Pancreas (tissue), 10 donors: ENCODE results near the gene TLE5. TPM values are rescaled to one million over a fixed set of nuclear protein-coding genes. Genes with fewer than 3 reads are reported as not detected.
A peak's percentile ranks its signal among the peaks of the same experiment; 100 is the strongest.

Source experiments
- ATAC-seq, 4 donors: fragments of 200-7000 bp; cut with Tn5 transposase; one replicate each; pipeline versions ENCODE4 v1.8.0 to v1.9.1; 2020; ENCODE audit warnings: mild to moderate bottlenecking in 4 of 4, moderate library complexity in 4 of 4
- DNase-seq, 6 donors: peaks; one replicate each; pipeline ENCODE4 v3.0.0-alpha.2; 2020
- FAIRE-seq: peaks from 2 replicates; lab custom pipeline; 2012; peaks lifted over from hg19 to GRCh38; lab: Jason Lieb, UNC
- H3K27ac ChIP-seq, 4 donors: fragments of 200-600 bp; sonication (generic); 1 replicate in 3 of 4; 2 replicates in 1 of 4; pipeline versions ENCODE4 v1.5.0 to v1.8.0; 2020
- H3K27me3 ChIP-seq, 4 donors: fragments of 200-600 bp; one replicate each; pipeline ENCODE4 v1.8.0; 2021
- H3K36me3 ChIP-seq, 3 donors: fragments of 200-600 bp; sonication (generic) in 1 of 3; one replicate each; pipeline versions ENCODE4 v1.5.0 to v1.8.0; 2020 to 2021
- H3K4me1 ChIP-seq, 3 donors: fragments of 200-600 bp; one replicate each; pipeline ENCODE4 v1.8.0; 2021
- H3K4me3 ChIP-seq, 4 donors: fragments of 200-600 bp; sonication (generic) in 2 of 4; one replicate each; pipeline versions ENCODE4 v1.5.0 to v1.8.0; 2020 to 2021
- H3K9me3 ChIP-seq, 4 donors: fragments of 200-600 bp; one replicate each; pipeline ENCODE4 v1.8.0; 2021
- CTCF ChIP-seq, 4 donors: fragments of 200-600 bp; sonication (generic) in 3 of 4; IDR thresholded peaks; one replicate each; pipeline versions ENCODE4 v1.5.0 to v1.8.0; 2021; ENCODE audit warnings: antibody characterized with exemption in 4 of 4
- WGBS, 2 donors: extraction: QIAGEN DNeasy Blood & Tissue Kit; methylation state at CpG; one replicate each; pipeline ENCODE4 v1.1.7; 2013; 5-methylcytosine and 5-hydroxymethylcytosine counted together
- intact Hi-C, 3 donors: fragments of 100-400 bp; cut with DNase I; formaldehyde crosslinking; loops; one replicate each; pipeline versions ENCODE4 v1.11.1 to v1.14.2; 2022
- polyA plus RNA-seq, 2 donors: library from polyadenylated mRNA; stranded (reverse); fragments of 200-250 nt; gene quantifications; one replicate each; pipeline ENCODE4 v1.2.3, GENCODE V29; 2013
- total RNA-seq, 6 donors: library from RNA; stranded (reverse); fragmentation: NEBNext Ultra II Directional in 4 of 6; extraction: Animal tissue kit (Norgen Biotek cat#: 25700) in 4 of 6; gene quantifications; one replicate each; pipeline versions ENCODE4 v1.2.1 to v1.2.4, GENCODE V29; 2021 to 2023
- donor health status: healthy with polysubstance abuse.
- donor health status: DM: no; HTN: no; CAD: no; lungs with moderate emphysema.
- donor health status: DM: no; HTN: no; CAD: no.
- donor health status: control.
- donor health status: control.
- donor health status: Bipolar disorder and iron deficiency.
- donor health status: DM: yes; HTN: yes; CAD: no.
- donor health status: DM: no; HTN: no; CAD: no.
- donor health status: DM: no; HTN: no; CAD: no.
- donor health status: DM: yes; HTN: yes; CAD: no.

TLE5 gene
- total and polyA plus RNA-seq, 8 donors = 165 to 573 (median 229) TPM

- peaks cover 0 to 4% (median 0%) of the 10 kb centered on the region in 3 donors for H3K4me1 ChIP-seq
- H3K4me3 ChIP-seq = no peak overlapping the region
- no peak for FAIRE-seq
- H3K27me3 ChIP-seq = no peaks in the 10 kb centered on the region
- no peak for DNase-seq
- peaks cover 0 to 7% (median 4%) of the 10 kb centered on the region in 3 donors for H3K36me3 ChIP-seq
- TF ChIP-seq CTCF (IDR thresholded peaks at IDR 0.05) = no peak
- ATAC-seq = no peak
- H3K27ac ChIP-seq = no peak overlapping the region
- intact Hi-C loops = no loop called here
- WGBS, 2 donors = 91 to 94% methylated on average over 13 of the region's 13 CpGs
- H3K9me3 ChIP-seq = no peaks in the 10 kb centered on the region
Measured at GRCh38 chr19:3010871-3011270, 51.4 kb downstream of the TLE5 start.

GRCh38 chr19:3008994-3009393, 53.3 kb downstream of the TLE5 start:
- FAIRE-seq = no peak
- Histone ChIP-seq H3K4me3 (no peak overlapping the region), H3K4me1 (peaks cover 0 to 4% (median 0%) of the 10 kb centered on the region in 3 donors), H3K36me3 (peaks cover 0 to 11% (median 7%) of the 10 kb centered on the region in 3 donors), H3K27me3 (no peaks in the 10 kb centered on the region), H3K27ac (no peak overlapping the region), H3K9me3 (no peaks in the 10 kb centered on the region)
- no peak for TF ChIP-seq CTCF (IDR thresholded peaks at IDR 0.05)
- intact Hi-C loops = no loop called here
- 90 to 93% methylated on average over 6 of the region's 6 CpGs for WGBS, 2 donors
- DNase-seq = no peak
- no peak for ATAC-seq

GRCh38 chr19:3007975-3008374, 54.3 kb downstream of the TLE5 start:
- peaks cover 0 to 11% (median 7%) of the 10 kb centered on the region in 3 donors for H3K36me3 ChIP-seq
- FAIRE-seq (no peak), DNase-seq (no peak), ATAC-seq (no peak)
- no peak for TF ChIP-seq CTCF (IDR thresholded peaks at IDR 0.05)
- 85 to 95% methylated on average over 9 of the region's 9 CpGs for WGBS, 2 donors
- no peaks in the 10 kb centered on the region for H3K9me3 ChIP-seq
- no peaks in the 10 kb centered on the region for H3K27me3 ChIP-seq
- peaks cover 0 to 2% (median 0%) of the 10 kb centered on the region in 3 donors for H3K4me1 ChIP-seq
- intact Hi-C loops = no loop called here
- H3K4me3 ChIP-seq = no peak overlapping the region
- no peak overlapping the region for H3K27ac ChIP-seq

GRCh38 chr19:3006075-3006767, 56.1 kb downstream of the TLE5 start:
- peak in 1 of 4 donors; percentile 51 for ATAC-seq
- FAIRE-seq = no peak
- H3K27ac ChIP-seq = no peak overlapping the region
- no peaks in the 10 kb centered on the region for H3K27me3 ChIP-seq
- peaks cover 0 to 17% (median 7%) of the 10 kb centered on the region in 3 donors for H3K36me3 ChIP-seq
- no peak for TF ChIP-seq CTCF (IDR thresholded peaks at IDR 0.05)
- 89% methylated on average over 35 to 37 of the region's 37 CpGs for WGBS, 2 donors
- no peak overlapping the region for H3K4me3 ChIP-seq
- DNase-seq = peak in 1 of 6 donors; percentile 46
- H3K4me1 ChIP-seq = no peaks in the 10 kb centered on the region
- intact Hi-C loops = no loop called here
- no peaks in the 10 kb centered on the region for H3K9me3 ChIP-seq

- peaks cover 0 to 17% (median 7%) of the 10 kb centered on the region in 3 donors for H3K36me3 ChIP-seq
- WGBS, 2 donors = 84 to 87% methylated on average over 15 to 18 of the region's 18 CpGs
Measured at GRCh38 chr19:3005345-3005744, 57.0 kb downstream of the TLE5 start.

More at GRCh38 chr19:3005345-3005744, 57.0 kb downstream of the TLE5 start:
- DNase-seq (no peak), FAIRE-seq (no peak), ATAC-seq (no peak)
- Histone ChIP-seq H3K27ac (no peak overlapping the region), H3K4me3 (no peak overlapping the region), H3K4me1 (no peaks in the 10 kb centered on the region), H3K27me3 (no peaks in the 10 kb centered on the region), H3K9me3 (no peaks in the 10 kb centered on the region)
- intact Hi-C loops = no loop called here
- TF ChIP-seq CTCF (IDR thresholded peaks at IDR 0.05) = no peak
